Mesenchymal stem cell (in vitro differentiated cells and primary cell): ENCODE results near the gene RAMAC.
A peak's percentile ranks its signal among the peaks of the same experiment; 100 is the strongest.
"Not testable (repeated sequence)": the region's sequence is repeated elsewhere in the genome, so short reads cannot be mapped to it uniquely, and the experiment has no call there.

ENCODE experiments used
- DNase-seq: peaks from one replicate; pipeline ENCODE4 v3.0.0-alpha.2; 2013
- H2AFZ ChIP-seq: one replicate; pipeline ENCODE4 v1.6.1; 2013; ENCODE audit warnings: low read depth, mild to moderate bottlenecking, control low read depth, inconsistent platforms, low read length, moderate library complexity
- H2AK5ac ChIP-seq: 2 replicates; pipeline ENCODE4 v1.6.1; 2013; ENCODE audit warnings: low read length, moderate library complexity, mild to moderate bottlenecking, inconsistent platforms; ENCODE audit not compliant: severe bottlenecking
- H2BK120ac ChIP-seq: one replicate; pipeline ENCODE4 v1.6.1; 2013; ENCODE audit warnings: low read depth, mild to moderate bottlenecking, inconsistent platforms, low read length, moderate library complexity
- H2BK12ac ChIP-seq, 2 experiments: one replicate each; pipeline ENCODE4 v1.6.1; 2013; ENCODE audit warnings: inconsistent platforms in 2 of 2, low read length in 2 of 2, mild to moderate bottlenecking in 2 of 2, moderate library complexity in 2 of 2, control low read depth in 1 of 2
- H2BK15ac ChIP-seq: one replicate; pipeline ENCODE4 v1.6.1; 2013; ENCODE audit warnings: mild to moderate bottlenecking, low read depth, inconsistent platforms; ENCODE audit not compliant: poor library complexity, severe bottlenecking
- H2BK5ac ChIP-seq: 2 replicates; pipeline ENCODE4 v1.6.1; 2013; ENCODE audit warnings: low read depth, mild to moderate bottlenecking, low read length, control low read depth, inconsistent platforms; ENCODE audit not compliant: poor library complexity, severe bottlenecking
- H3K14ac ChIP-seq, 2 experiments: one replicate each; pipeline ENCODE4 v1.6.1; 2013; ENCODE audit warnings: inconsistent platforms in 2 of 2, low read length in 2 of 2, control low read depth in 1 of 2, mild to moderate bottlenecking in 1 of 2, moderate library complexity in 1 of 2
- H3K18ac ChIP-seq, 2 experiments: one replicate each; pipeline ENCODE4 v1.6.1; 2013; ENCODE audit warnings: inconsistent platforms in 2 of 2, low read length in 2 of 2, control low read depth in 1 of 2, low read depth in 1 of 2, mild to moderate bottlenecking in 1 of 2
- H3K23ac ChIP-seq, 2 experiments: one replicate each; pipeline ENCODE4 v1.6.1; 2013; ENCODE audit warnings: inconsistent platforms in 2 of 2, low read length in 2 of 2, mild to moderate bottlenecking in 2 of 2, moderate library complexity in 2 of 2, control low read depth in 1 of 2
- H3K27ac ChIP-seq: 2 replicates; pipeline ENCODE4 v1.5.1; 2013; ENCODE audit warnings: mild to moderate bottlenecking, moderate library complexity, low read length, control low read depth, inconsistent platforms; ENCODE audit not compliant: poor library complexity, severe bottlenecking
- H3K27me3 ChIP-seq, 2 experiments: 2 replicates each; pipeline versions ENCODE4 v1.6.1 to v1.7.0; 2013; ENCODE audit warnings: low read length in 2 of 2, mild to moderate bottlenecking in 2 of 2, moderate library complexity in 2 of 2, control low read depth in 1 of 2, inconsistent platforms in 1 of 2; ENCODE audit not compliant: control insufficient read depth in 1 of 2, insufficient read depth in 1 of 2
- H3K36me3 ChIP-seq, 2 experiments: 2 replicates each; pipeline versions ENCODE4 v1.6.1 to v1.7.0; 2013; ENCODE audit warnings: low read length in 2 of 2, control low read depth in 1 of 2, inconsistent platforms in 1 of 2, low read depth in 1 of 2, mild to moderate bottlenecking in 1 of 2; ENCODE audit not compliant: insufficient read depth in 2 of 2, control insufficient read depth in 1 of 2
- H3K4ac ChIP-seq, 2 experiments: one replicate each; pipeline ENCODE4 v1.6.1; 2013; ENCODE audit warnings: inconsistent platforms in 2 of 2, low read length in 2 of 2, mild to moderate bottlenecking in 2 of 2, moderate library complexity in 2 of 2, control low read depth in 1 of 2, low read depth in 1 of 2
- H3K4me1 ChIP-seq: 2 replicates; pipeline ENCODE4 v1.6.1; 2013; ENCODE audit warnings: low read depth, low read length, control low read depth; ENCODE audit not compliant: control insufficient read depth, insufficient read depth
- H3K4me2 ChIP-seq: 2 replicates; pipeline ENCODE4 v1.6.1; 2013; ENCODE audit warnings: low read length, mild to moderate bottlenecking, inconsistent platforms; ENCODE audit not compliant: poor library complexity, severe bottlenecking
- H3K4me3 ChIP-seq, 2 experiments: 2 replicates each; pipeline versions ENCODE4 v1.5.1 to v1.7.0; 2013; ENCODE audit warnings: low read length in 2 of 2, mild to moderate bottlenecking in 2 of 2, control low read depth in 1 of 2, low read depth in 1 of 2; ENCODE audit not compliant: insufficient read depth in 1 of 2
- H3K79me1 ChIP-seq: replicated peaks from 2 replicates; pipeline ENCODE4 v1.6.1; 2013; ENCODE audit warnings: mild to moderate bottlenecking, control low read depth, low read length, inconsistent platforms; ENCODE audit not compliant: poor library complexity, severe bottlenecking
- H3K9ac ChIP-seq: 2 replicates; pipeline ENCODE4 v1.7.0; 2013; ENCODE audit warnings: mild to moderate bottlenecking, low read length, moderate library complexity
- H3K9me3 ChIP-seq: 2 replicates; pipeline ENCODE4 v1.7.0; 2013; ENCODE audit warnings: mild to moderate bottlenecking, low read length; ENCODE audit not compliant: control insufficient read depth
- H4K8ac ChIP-seq: one replicate; pipeline ENCODE4 v1.6.1; 2013; ENCODE audit warnings: inconsistent platforms, mild to moderate bottlenecking, low read length, moderate library complexity
- H4K91ac ChIP-seq: one replicate; pipeline ENCODE4 v1.6.1; 2013; ENCODE audit warnings: mild to moderate bottlenecking, low read length, inconsistent platforms
- WGBS: methylation state at CpG from one replicate; pipeline ENCODE4 v1.1.7; 2013; ENCODE audit warnings: mixed read lengths; 5-methylcytosine and 5-hydroxymethylcytosine counted together

Gene RAMAC

DNA sequence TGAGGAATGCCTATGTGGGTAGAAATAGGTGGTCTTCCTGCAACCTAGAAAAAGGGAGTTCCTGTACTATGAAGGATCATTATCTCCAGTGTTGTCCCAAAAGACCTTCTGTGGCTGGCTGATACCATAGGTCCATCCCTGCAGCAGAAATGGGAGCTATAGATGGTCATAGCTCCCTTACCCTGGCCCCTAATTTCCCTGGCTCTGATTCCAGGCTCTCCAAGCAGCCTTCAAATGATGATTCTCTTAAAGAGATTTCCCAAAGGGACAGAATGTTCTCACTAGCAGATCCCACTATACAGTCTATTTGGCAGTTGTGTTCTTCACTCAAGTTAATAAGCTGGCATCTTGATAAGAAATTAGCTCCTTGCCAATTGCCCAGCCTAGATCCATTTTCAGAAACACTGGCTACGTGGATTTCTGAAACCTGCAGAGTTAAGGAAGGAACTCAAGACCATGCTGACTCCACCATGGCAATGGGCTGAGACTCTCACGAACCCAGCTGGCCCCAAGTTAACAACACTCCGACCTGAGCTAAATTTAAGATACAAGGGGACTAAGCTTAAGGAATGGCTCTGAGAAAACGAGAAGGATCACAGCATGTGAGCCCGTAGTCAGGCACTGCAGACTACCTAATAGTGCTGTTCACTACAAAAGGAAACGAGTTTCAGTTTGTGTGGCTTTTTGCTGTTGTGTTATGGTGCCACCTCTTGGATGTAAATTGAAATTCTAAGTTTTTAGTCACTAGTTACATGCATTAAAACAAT lies 14.1 kb downstream of the RAMAC start:
- Histone ChIP-seq H2BK15ac (no peak overlapping the region), H3K27me3 (no peaks in the 10 kb centered on the region), H3K36me3 (peaks cover under 1 to 8% of the 10 kb centered on the region in 2 experiments), H3K27ac (no peak overlapping the region), H3K4me1 (peaks cover 4% of the 10 kb centered on the region), H3K4me3 (peak overlapping the region in 1 of 2 experiments; percentile 71), H2AK5ac (peak overlapping the region; percentile 54), H3K18ac (peak overlapping the region in 1 of 2 experiments; percentile 62), H4K91ac (no peak overlapping the region), H4K8ac (peak overlapping the region; percentile 66), H2BK12ac (no peak overlapping the region), H2BK120ac (no peak overlapping the region), H3K14ac (no peak overlapping the region), H3K23ac (no peak overlapping the region), H2BK5ac (no peak overlapping the region), H3K9me3 (no peaks in the 10 kb centered on the region), H2AFZ (no peak overlapping the region), H3K4ac (peak overlapping the region in 1 of 2 experiments; percentile 2), H3K9ac (peak overlapping the region; percentile 71), H3K4me2 (peak overlapping the region; percentile 72), H3K79me1 (no peaks in the 10 kb centered on the region)
- peak; percentile 67 for DNase-seq
- WGBS, result 48% methylated on average over 6 of the region's 6 CpGs

DNA sequence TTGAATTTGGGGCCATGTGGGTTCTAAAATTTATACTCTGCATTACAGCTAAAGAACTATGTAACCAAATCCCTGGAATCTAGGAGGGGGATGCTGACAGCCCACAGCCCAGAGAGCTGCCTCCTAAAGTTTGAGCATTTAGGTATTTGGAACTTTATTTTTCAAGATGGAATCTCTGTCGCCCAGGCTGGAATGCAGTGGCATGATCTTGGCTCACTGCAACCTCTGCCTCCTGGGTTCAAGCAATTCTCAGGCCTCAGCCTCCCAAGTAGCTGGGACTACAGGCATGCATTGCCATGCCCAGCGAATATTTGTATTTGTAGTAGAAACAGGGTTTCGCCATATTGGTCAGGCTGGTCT lies 14.6 kb downstream of the RAMAC start:
- H3K23ac ChIP-seq, H2BK120ac ChIP-seq, H2BK15ac ChIP-seq: not testable (repeated sequence)

DNA sequence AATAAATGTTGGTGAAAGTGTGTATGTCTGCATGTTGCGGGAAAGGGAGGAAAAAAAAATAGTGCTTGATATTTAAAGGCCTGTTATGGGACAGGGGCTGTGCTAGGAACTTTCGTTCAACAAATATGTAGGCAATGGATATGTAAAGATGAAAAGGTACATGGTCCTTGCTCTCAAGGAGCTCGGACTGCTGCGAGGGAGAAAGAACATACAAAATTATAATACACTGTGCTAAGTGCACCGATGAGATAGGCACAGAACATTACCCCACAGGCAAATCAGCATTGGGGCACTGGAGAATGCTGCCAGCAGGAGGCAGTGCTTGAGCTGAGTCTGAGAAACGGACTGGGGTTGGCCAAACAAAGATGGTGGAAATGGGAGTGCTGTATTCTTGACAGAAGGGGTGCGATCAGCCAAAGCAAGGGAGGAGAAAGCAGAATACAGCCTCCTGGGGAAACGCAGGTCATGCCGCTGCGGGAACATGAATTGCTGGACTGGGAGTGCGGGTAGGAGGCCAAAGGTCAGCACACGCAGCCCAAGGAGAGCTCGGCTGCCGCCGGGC lies 24.8 kb downstream of the RAMAC start:
- Histone ChIP-seq H4K8ac (peak overlapping the region; percentile 90), H2BK15ac (peak overlapping the region; percentile 20), H3K36me3 (peaks cover 19 to 39% of the 10 kb centered on the region in 2 experiments), H3K79me1 (peaks cover 22% of the 10 kb centered on the region), H3K27ac (peak overlapping the region; percentile 56), H3K4me2 (peak overlapping the region; percentile 47), H2BK120ac (no peak overlapping the region), H3K23ac (no peak overlapping the region), H3K4me3 (peak overlapping the region; percentile 85 to 96), H3K14ac (no peak overlapping the region), H2AFZ (peak overlapping the region; percentile 59), H2BK5ac (no peak overlapping the region), H3K9ac (peak overlapping the region; percentile 94), H3K9me3 (no peaks in the 10 kb centered on the region), H2BK12ac (no peak overlapping the region), H4K91ac (peak overlapping the region; percentile 40), H3K18ac (peak overlapping the region; percentile 50 to 82), H3K27me3 (no peaks in the 10 kb centered on the region), H2AK5ac (no peak overlapping the region), H3K4ac (peak overlapping the region in 1 of 2 experiments; percentile 21), H3K4me1 (peaks cover 5% of the 10 kb centered on the region)
- peak; percentile 82 for DNase-seq
- 13% methylated on average over 11 of the region's 15 CpGs for WGBS

More for the DNA sequence above, 14.6 kb downstream of the RAMAC start:
- not testable (repeated sequence) for H4K91ac ChIP-seq, H2BK5ac ChIP-seq, H3K79me1 ChIP-seq, H3K4me2 ChIP-seq, H2AFZ ChIP-seq, H3K9me3 ChIP-seq, H3K27ac ChIP-seq, H3K27me3 ChIP-seq, H3K4me1 ChIP-seq, H3K4ac ChIP-seq, H4K8ac ChIP-seq, DNase-seq, H3K14ac ChIP-seq, H3K18ac ChIP-seq, H2BK12ac ChIP-seq, H3K4me3 ChIP-seq, H3K9ac ChIP-seq, H2AK5ac ChIP-seq
- 92% methylated on average over 3 of the region's 3 CpGs for WGBS
- H3K36me3 ChIP-seq, result peaks cover 3 to 13% of the 10 kb centered on the region in 2 experiments
